Panc1 (cell line): ENCODE measurements around the gene CLRN1. TPM values are rescaled to one million over a fixed set of nuclear protein-coding genes. Genes with fewer than 3 reads are reported as not detected.

Experiments used
- ATAC-seq: fragments of 200-7000 bp; cut with Tn5 transposase; 2 replicates; pipeline ENCODE4 v1.9.1; 2020; ENCODE audit warnings: mild to moderate bottlenecking, moderate library complexity
- BruUV-seq: library from RNA; stranded (reverse); fragments of 400-500 nt; replicated peaks from 2 replicates; lab custom pipeline; 2021; lab: Mats Ljungman, UMichigan
- CTCF ChIA-PET: fragments of 300-600 bp; sonication (Branson Sonifier 250); formaldehyde crosslinking; loops from one replicate; lab custom pipeline; 2022; ENCODE audit warnings: antibody characterized with exemption; lab: Charles Lee
- POLR2A ChIA-PET: fragments of 300-600 bp; sonication (Branson Sonifier 250); formaldehyde crosslinking; loops from one replicate; lab custom pipeline; 2022; ENCODE audit warnings: antibody characterized with exemption; lab: Charles Lee
- DNase-seq: peaks from one replicate; pipeline ENCODE4 v3.0.0-alpha.2; 2010; ENCODE audit warnings: low read depth, low spot score
- H3K27ac ChIP-seq: 2 replicates; pipeline ENCODE4 v1.5.1; 2011; ENCODE audit warnings: mild to moderate bottlenecking, low read length, inconsistent platforms
- H3K27me3 ChIP-seq: fragments of 200-500 bp; sonication (Bioruptor generic); 2 replicates; pipeline ENCODE4 v1.6.0; 2014; ENCODE audit warnings: low read length, inconsistent platforms; ENCODE audit not compliant: control insufficient read depth, insufficient read depth
- H3K36me3 ChIP-seq: fragments of 200-500 bp; sonication (Bioruptor generic); 2 replicates; pipeline ENCODE4 v1.5.1; 2014; ENCODE audit warnings: inconsistent platforms, mild to moderate bottlenecking, low read length, moderate library complexity; ENCODE audit not compliant: control insufficient read depth, insufficient read depth
- H3K4me1 ChIP-seq: 2 replicates; pipeline ENCODE4 v1.5.1; 2011; ENCODE audit warnings: inconsistent platforms, mild to moderate bottlenecking, low read length, moderate library complexity; ENCODE audit not compliant: control insufficient read depth, insufficient read depth
- H3K4me3 ChIP-seq, 2 experiments: 2 replicates each; pipeline ENCODE4 v1.5.1; 2011 to 2012; ENCODE audit warnings: low read depth in 2 of 2, low read length in 2 of 2, mild to moderate bottlenecking in 2 of 2, inconsistent platforms in 1 of 2, moderate library complexity in 1 of 2
- H3K9me3 ChIP-seq: fragments of 200-500 bp; sonication (Bioruptor generic); 2 replicates; pipeline ENCODE4 v1.5.1; 2014; ENCODE audit warnings: low read depth, mild to moderate bottlenecking, inconsistent platforms, low read length, moderate library complexity; ENCODE audit not compliant: control insufficient read depth, insufficient read depth
- POLR2AphosphoS5 ChIP-seq: IDR thresholded peaks from 2 replicates; pipeline ENCODE4 v1.6.1; 2012; ENCODE audit warnings: mild to moderate bottlenecking, low read depth, low read length, moderate library complexity
- SIN3A ChIP-seq: IDR thresholded peaks from 2 replicates; pipeline ENCODE4 v1.6.1; 2012; ENCODE audit warnings: low read depth, mild to moderate bottlenecking, low read length, moderate library complexity, borderline replicate concordance; ENCODE audit not compliant: insufficient read depth
- TCF7L2 ChIP-seq: IDR thresholded peaks from 2 replicates; pipeline ENCODE4 v1.6.1; 2011; ENCODE audit warnings: mild to moderate bottlenecking, low read depth, low read length, inconsistent platforms
- in situ Hi-C: cut with HindIII; loops from 2 replicates; pipeline ENCODE4 v1.10.0; 2016; ENCODE audit warnings: low sequenced_read_pairs, low pct_unique_long_range_greater_than_20kb
- intact Hi-C: fragments of 100-400 bp; cut with micrococcal nuclease; formaldehyde crosslinking; loops from one replicate; pipeline ENCODE4 v1.10.0; 2022; ENCODE audit not compliant: unreplicated experiment
- total RNA-seq: library from RNA; stranded (reverse); gene quantifications from one replicate; pipeline ENCODE4 v1.2.1, GENCODE V29; 2021; ENCODE audit not compliant: unreplicated experiment
- TF ChIP-seq, protein P1 (sequence below): fragments of 450-650 bp; IDR thresholded peaks from 2 replicates; pipeline ENCODE4 v1.5.1; 2017; ENCODE audit warnings: mild to moderate bottlenecking
- TF ChIP-seq, protein P2 (sequence below), 2 experiments: IDR thresholded peaks; 2 replicates each; pipeline ENCODE4 v1.6.1; 2011 to 2012; ENCODE audit warnings: low read depth in 2 of 2, control low read depth in 1 of 2, low read length in 1 of 2, mild to moderate bottlenecking in 1 of 2, moderate library complexity in 1 of 2; ENCODE audit not compliant: insufficient read depth in 1 of 2

The CLRN1 gene
- total RNA-seq, 1 experiment from 2014 or later, result not detected

DNA sequence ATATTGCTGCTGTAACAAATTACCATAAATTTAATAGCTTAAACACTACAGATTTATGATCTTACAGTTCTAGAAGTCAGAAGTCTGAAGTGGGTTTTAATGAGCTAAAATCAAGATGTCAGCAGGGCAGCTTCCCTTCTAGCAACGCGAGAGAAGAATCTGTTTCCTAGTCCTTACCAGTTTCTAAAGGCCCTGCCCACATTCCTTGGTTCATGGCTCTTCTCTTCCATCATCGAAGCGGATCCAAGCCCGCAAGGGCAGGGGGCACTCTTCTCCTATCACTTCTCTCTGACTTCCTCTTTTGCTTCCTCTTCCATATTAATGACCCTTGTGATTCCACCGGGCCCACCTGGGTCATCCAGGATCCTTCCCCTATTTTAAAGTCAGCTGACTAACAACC, 83.4 kb downstream of the CLRN1 start:
- ChIA-PET POLR2A (no interaction called here), CTCF (no interaction called here)
- intact Hi-C loops, result no loop called here
- H3K4me1 ChIP-seq, result no peaks in the 10 kb centered on the region
- DNase-seq (no peak), ATAC-seq (no peak)
- no peaks in the 10 kb centered on the region for H3K36me3 ChIP-seq
- BruUV-seq, result no TSS peak
- H3K27me3 ChIP-seq, result peaks cover 7% of the 10 kb centered on the region; the same call in 1 of the 2 replicates
- no peak overlapping the region for H3K27ac ChIP-seq
- in situ Hi-C loops, result no loop called here
- H3K9me3 ChIP-seq, result no peaks in the 10 kb centered on the region
- H3K4me3 ChIP-seq, result no peak overlapping the region
- TF ChIP-seq TCF7L2 (no peak), POLR2AphosphoS5 (no peak), SIN3A (no peak)
- TF ChIP-seq, protein P1, sequence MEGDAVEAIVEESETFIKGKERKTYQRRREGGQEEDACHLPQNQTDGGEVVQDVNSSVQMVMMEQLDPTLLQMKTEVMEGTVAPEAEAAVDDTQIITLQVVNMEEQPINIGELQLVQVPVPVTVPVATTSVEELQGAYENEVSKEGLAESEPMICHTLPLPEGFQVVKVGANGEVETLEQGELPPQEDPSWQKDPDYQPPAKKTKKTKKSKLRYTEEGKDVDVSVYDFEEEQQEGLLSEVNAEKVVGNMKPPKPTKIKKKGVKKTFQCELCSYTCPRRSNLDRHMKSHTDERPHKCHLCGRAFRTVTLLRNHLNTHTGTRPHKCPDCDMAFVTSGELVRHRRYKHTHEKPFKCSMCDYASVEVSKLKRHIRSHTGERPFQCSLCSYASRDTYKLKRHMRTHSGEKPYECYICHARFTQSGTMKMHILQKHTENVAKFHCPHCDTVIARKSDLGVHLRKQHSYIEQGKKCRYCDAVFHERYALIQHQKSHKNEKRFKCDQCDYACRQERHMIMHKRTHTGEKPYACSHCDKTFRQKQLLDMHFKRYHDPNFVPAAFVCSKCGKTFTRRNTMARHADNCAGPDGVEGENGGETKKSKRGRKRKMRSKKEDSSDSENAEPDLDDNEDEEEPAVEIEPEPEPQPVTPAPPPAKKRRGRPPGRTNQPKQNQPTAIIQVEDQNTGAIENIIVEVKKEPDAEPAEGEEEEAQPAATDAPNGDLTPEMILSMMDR, result no peak
- TF ChIP-seq, protein P2, sequence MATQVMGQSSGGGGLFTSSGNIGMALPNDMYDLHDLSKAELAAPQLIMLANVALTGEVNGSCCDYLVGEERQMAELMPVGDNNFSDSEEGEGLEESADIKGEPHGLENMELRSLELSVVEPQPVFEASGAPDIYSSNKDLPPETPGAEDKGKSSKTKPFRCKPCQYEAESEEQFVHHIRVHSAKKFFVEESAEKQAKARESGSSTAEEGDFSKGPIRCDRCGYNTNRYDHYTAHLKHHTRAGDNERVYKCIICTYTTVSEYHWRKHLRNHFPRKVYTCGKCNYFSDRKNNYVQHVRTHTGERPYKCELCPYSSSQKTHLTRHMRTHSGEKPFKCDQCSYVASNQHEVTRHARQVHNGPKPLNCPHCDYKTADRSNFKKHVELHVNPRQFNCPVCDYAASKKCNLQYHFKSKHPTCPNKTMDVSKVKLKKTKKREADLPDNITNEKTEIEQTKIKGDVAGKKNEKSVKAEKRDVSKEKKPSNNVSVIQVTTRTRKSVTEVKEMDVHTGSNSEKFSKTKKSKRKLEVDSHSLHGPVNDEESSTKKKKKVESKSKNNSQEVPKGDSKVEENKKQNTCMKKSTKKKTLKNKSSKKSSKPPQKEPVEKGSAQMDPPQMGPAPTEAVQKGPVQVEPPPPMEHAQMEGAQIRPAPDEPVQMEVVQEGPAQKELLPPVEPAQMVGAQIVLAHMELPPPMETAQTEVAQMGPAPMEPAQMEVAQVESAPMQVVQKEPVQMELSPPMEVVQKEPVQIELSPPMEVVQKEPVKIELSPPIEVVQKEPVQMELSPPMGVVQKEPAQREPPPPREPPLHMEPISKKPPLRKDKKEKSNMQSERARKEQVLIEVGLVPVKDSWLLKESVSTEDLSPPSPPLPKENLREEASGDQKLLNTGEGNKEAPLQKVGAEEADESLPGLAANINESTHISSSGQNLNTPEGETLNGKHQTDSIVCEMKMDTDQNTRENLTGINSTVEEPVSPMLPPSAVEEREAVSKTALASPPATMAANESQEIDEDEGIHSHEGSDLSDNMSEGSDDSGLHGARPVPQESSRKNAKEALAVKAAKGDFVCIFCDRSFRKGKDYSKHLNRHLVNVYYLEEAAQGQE (IDR thresholded peaks at IDR 0.05; ENCODE audit: insufficient read depth in 1 of 2, low read depth in 2 of 2, low read length in 1 of 2), result no peak

DNA sequence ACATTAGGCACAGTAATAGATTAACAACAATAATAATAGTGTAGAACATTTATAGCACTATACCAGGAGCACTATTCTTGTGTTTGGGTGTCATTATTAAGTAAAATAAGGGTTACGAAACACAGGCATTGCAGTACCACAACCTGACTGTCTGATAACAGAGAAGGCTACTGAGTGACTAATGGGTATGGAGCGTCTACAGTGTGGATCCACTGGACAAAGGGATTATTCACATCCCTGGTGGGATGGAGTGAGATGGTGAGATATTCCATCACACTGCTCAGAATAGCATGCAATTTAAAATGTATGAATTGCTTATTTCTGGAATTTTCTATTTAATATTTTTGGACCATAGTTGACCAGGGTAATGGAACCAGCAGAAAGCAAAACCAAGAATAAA, 85.5 kb downstream of the CLRN1 start:
- Histone ChIP-seq H3K4me3 (no peak overlapping the region), H3K36me3 (no peaks in the 10 kb centered on the region), H3K27me3 (peaks cover 21% of the 10 kb centered on the region), H3K27ac (no peak overlapping the region), H3K9me3 (no peaks in the 10 kb centered on the region), H3K4me1 (no peaks in the 10 kb centered on the region)
- intact Hi-C loops (no loop called here), in situ Hi-C loops (no loop called here)
- DNase-seq, result no peak
- ChIA-PET CTCF (no interaction called here), POLR2A (no interaction called here)
- no peak for TF ChIP-seq TCF7L2
- TF ChIP-seq POLR2AphosphoS5, result no peak
- TF ChIP-seq, protein P1, result no peak
- TF ChIP-seq, protein P2 (IDR thresholded peaks at IDR 0.05; ENCODE audit: insufficient read depth in 1 of 2, low read depth in 2 of 2, low read length in 1 of 2), result no peak
- TF ChIP-seq SIN3A, result no peak
- no peak for ATAC-seq
- BruUV-seq, result no TSS peak
